Omental fat pad (tissue), 4 donors: Measurements from ENCODE around the gene PHACTR3. TPM values are rescaled to one million over a fixed set of nuclear protein-coding genes. Genes with fewer than 3 reads are reported as not detected.

Source experiments
- ATAC-seq: fragments of 150-250 bp; one replicate; pipeline ENCODE4 v1.9.1; 2016; ENCODE audit warnings: mild to moderate bottlenecking, moderate library complexity; ENCODE audit not compliant: low FRiP score
- DNase-seq: peaks from one replicate; pipeline ENCODE4 v3.0.0-alpha.2; 2019; ENCODE audit warnings: low spot score
- CTCF ChIP-seq, 3 donors: fragments of 450-650 bp; IDR thresholded peaks; one replicate each; pipeline ENCODE4 v1.5.1; 2016 to 2017; ENCODE audit warnings: antibody characterized with exemption in 3 of 3, mild to moderate bottlenecking in 3 of 3, moderate library complexity in 2 of 3
- total RNA-seq, 4 donors: library from RNA; depleted of rRNA; stranded (reverse); fragments of >200 nt; gene quantifications; one replicate each; pipeline ENCODE4 v1.1.0, GENCODE V29; 2016

Gene PHACTR3
- total RNA-seq, 4 donors from 2014 or later: 0.19 to 10.6 (median 1.4) TPM; not detected in 1

DNA sequence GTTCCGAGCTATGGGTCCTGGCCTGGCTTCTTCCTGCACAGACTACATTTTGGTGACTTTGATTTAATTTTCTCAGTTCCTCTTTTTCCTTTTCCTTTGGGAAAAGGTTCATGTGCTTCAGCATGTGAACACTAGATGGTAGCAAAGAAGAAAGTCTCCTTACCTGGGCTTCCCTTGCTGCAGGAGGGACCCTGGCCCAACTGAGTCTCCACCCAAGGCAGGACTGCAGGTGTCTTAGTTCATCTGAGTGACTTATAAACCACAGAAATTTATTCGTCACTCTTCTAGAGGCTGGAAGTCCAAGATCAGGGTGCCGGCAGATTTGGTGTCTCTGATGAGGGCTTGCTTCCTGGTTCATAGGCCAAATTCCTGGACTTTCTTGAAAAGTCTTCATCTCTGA is 165.9 kb downstream of the PHACTR3 start:
- ATAC-seq: no peak
- DNase-seq: no peak
- no peak for TF ChIP-seq CTCF (IDR thresholded peaks at IDR 0.05)

DNA sequence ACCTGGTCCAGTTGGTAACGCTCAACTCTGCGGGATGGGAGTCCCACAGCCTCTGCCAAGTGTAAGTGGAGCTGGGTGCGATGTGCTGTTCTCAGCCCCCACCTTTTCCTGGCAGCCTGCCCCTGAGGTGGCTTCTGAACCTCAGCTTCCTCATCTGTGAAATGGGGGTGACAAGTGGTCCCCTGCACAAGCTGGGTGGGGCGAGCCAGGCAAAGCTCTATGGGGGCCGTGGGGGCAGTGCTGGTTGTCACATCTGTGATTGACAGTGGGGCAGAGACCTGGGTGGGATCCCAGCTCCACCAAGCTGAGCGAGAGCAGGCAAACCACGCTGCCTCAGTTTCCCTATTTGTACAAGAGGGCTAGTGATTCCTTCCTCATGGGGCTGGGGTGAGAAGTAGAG is 166.5 kb downstream of the PHACTR3 start:
- ATAC-seq: no peak
- no peak for DNase-seq

DNA sequence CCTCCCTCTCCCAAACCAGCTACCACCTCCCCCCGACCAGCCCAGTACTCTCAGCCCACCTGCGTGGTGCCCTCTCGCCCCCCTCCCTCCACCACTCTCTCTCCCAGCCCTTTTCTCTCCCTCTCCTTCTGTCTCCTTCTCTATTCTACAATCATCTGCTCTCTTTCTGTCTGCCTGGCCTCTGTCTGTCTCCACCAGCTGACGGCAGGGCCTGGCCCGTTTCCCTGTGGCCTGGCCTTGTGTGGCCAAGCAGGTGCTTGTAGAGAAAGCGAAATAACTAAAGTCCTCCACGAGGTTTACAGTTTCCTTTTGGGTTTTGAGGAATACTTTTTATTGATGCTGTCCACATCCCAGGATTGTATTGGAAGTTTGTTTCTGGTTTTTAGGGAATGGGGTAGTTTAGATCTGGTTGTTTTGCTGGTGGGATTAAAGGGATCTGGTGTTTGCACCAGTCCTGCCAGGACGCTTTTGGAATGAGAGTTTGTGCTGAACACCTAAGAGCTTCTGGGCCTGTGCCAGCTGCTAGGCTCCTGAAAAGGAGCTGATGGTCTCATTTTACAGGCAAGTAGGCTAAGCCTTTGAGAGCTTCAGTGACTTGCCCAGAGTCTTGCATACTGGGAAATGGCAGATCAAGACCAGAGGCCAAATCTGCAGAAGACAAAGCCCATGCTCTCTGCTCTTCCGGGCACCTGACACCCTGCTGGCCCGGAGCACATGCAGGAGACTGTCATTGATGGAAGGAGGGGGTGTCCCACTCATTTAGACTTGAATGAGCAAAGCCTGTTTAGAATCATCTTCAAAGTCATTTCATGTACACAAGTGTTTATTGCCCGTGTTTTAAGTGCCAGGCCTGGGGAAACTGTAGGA is 167.4 kb downstream of the PHACTR3 start:
- ATAC-seq (no peak), DNase-seq (no peak)
- TF ChIP-seq CTCF (IDR thresholded peaks at IDR 0.05): no peak

More for the DNA sequence above, 166.5 kb downstream of the PHACTR3 start:
- TF ChIP-seq CTCF (IDR thresholded peaks at IDR 0.05): no peak

GRCh38 chr20:59772373-59772705 is 168.0 kb downstream of the PHACTR3 start:
- DNase-seq (no peak), ATAC-seq (no peak)
- TF ChIP-seq CTCF (IDR thresholded peaks at IDR 0.05): no peak

DNA sequence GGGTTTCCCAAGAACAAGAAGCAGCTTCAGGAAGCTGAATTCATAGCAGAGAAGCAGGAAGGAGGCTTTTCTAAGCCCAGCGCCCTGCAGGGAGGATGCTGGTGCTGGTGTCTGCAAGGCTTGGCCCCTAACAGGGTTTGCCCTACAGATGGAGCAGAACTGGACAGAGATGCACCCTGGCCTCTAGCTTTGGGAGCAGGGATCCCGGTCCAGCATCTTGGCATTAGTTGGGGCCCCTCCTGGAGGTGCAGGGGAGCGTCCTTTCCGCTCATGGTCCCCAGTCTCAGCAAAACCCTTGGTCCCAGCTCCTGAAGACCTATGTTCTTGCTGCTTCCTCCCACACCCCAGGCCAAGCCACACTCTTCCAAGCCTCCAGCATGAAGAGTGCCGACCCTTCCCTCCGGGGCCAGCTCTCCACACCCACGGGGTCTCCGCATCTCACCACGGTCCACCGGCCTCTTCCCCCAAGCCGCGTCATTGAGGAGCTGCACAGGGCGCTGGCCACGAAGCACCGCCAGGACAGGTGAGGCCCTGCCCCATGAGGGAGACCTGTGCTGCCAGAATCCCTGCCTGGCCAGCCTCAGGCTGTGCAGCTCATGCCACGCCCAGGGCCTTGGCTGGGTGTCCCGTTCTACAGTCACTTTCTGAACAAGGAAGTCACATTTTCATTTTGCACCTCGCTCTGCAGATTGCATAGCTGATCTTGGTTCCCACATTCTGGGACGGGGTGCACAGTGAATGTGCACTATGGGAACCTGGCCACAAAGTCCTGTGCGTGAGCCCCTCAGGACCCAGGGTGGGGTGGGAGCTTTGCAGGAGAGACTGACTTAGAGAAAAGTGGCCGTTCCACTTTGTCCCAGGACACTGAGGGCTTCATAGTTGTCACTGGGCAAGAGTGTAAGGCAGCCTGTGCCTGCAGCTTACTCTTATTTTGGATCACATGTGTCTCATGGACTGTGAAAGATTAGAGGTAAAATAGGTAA is 168.9 kb downstream of the PHACTR3 start:
- ATAC-seq (no peak), DNase-seq (no peak)
- TF ChIP-seq CTCF (IDR thresholded peaks at IDR 0.05): no peak

DNA sequence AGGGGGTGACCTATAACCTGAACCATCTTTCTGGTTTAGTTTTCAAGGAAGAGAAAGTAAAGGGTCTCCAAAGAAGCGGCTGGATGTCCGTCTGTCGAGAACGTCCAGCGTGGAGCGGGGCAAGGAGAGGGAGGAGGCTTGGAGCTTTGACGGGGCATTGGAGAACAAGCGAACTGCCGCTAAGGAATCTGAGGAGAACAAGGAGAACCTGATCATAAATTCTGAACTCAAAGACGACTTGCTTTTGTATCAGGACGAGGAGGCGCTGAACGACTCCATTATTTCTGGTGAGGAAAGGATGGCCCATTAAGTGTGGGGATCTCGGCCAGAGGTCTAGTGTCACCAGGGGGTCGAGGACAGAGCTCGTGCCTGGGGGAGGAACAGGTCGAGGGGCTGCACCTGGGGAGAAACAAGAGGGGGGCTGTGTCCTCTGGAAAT is 169.9 kb downstream of the PHACTR3 start:
- no peak for TF ChIP-seq CTCF (IDR thresholded peaks at IDR 0.05)
- DNase-seq (no peak), ATAC-seq (no peak)
